ENCODE results near the gene DNAJB12.
A peak's percentile ranks its signal among the peaks of the same experiment; 100 is the strongest.
"Not testable (repeated sequence)": the region's sequence is repeated elsewhere in the genome, so short reads cannot be mapped to it uniquely, and the experiment has no call there.

Gene DNAJB12

GRCh38 chr10:72354356-72355213 lies at the start of gene DNAJB12:
DNAJB12 (minus strand) TSS chr10:72354919; CDS start chr10:72354897, 22 bp downstream.
- Mint-ChIP-seq H3K27me3 (no peaks in the 10 kb centered on the region), H3K36me3 (peaks cover 28% of the 10 kb centered on the region), H3K4me1 (peaks cover 43% of the 10 kb centered on the region), H3K27ac (peak within 1 kb of the TSS; percentile 98), H3K9me3 (no peaks in the 10 kb centered on the region), H3K4me3 (peak within 1 kb of the TSS; percentile 100)
- peak; percentile 94 for ATAC-seq

GRCh38 chr10:72395581-72395980 lies 40.9 kb upstream of the DNAJB12 start:
- not testable (repeated sequence) for H3K27me3 Mint-ChIP-seq, ATAC-seq, H3K27ac Mint-ChIP-seq, H3K4me1 Mint-ChIP-seq, H3K9me3 Mint-ChIP-seq, H3K4me3 Mint-ChIP-seq
- H3K36me3 Mint-ChIP-seq, result peaks cover 47% of the 10 kb centered on the region

GRCh38 chr10:72392571-72392970 lies 37.9 kb upstream of the DNAJB12 start:
- no peak for ATAC-seq
- Mint-ChIP-seq H3K4me3 (no peak overlapping the region), H3K4me1 (no peaks in the 10 kb centered on the region), H3K27ac (no peak overlapping the region), H3K9me3 (no peaks in the 10 kb centered on the region), H3K27me3 (no peaks in the 10 kb centered on the region), H3K36me3 (peaks cover 37% of the 10 kb centered on the region)

- Mint-ChIP-seq H3K27ac (no peak overlapping the region), H3K9me3 (no peaks in the 10 kb centered on the region), H3K4me1 (no peaks in the 10 kb centered on the region), H3K4me3 (no peak overlapping the region), H3K36me3 (peaks cover 19% of the 10 kb centered on the region), H3K27me3 (no peaks in the 10 kb centered on the region)
- no peak for ATAC-seq
Observed at GRCh38 chr10:72390764-72391163, 36.0 kb upstream of the DNAJB12 start.

- Mint-ChIP-seq H3K9me3 (no peaks in the 10 kb centered on the region), H3K36me3 (peaks cover 13% of the 10 kb centered on the region), H3K4me3 (no peak overlapping the region), H3K4me1 (no peaks in the 10 kb centered on the region), H3K27me3 (no peaks in the 10 kb centered on the region), H3K27ac (no peak overlapping the region)
- no peak for ATAC-seq
Observed at GRCh38 chr10:72389716-72390115, 35.0 kb upstream of the DNAJB12 start.

GRCh38 chr10:72389014-72389413 lies 34.3 kb upstream of the DNAJB12 start:
- no peaks in the 10 kb centered on the region for H3K9me3 Mint-ChIP-seq
- H3K4me1 Mint-ChIP-seq, result no peaks in the 10 kb centered on the region
- H3K4me3 Mint-ChIP-seq, result no peak overlapping the region
- ATAC-seq, result no peak
- H3K36me3 Mint-ChIP-seq, result peaks cover 13% of the 10 kb centered on the region
- no peaks in the 10 kb centered on the region for H3K27me3 Mint-ChIP-seq
- no peak overlapping the region for H3K27ac Mint-ChIP-seq

GRCh38 chr10:72388062-72388461 lies 33.3 kb upstream of the DNAJB12 start:
- Mint-ChIP-seq H3K9me3 (no peaks in the 10 kb centered on the region), H3K27ac (no peak overlapping the region), H3K4me3 (no peak overlapping the region), H3K36me3 (peaks cover 7% of the 10 kb centered on the region), H3K27me3 (no peaks in the 10 kb centered on the region), H3K4me1 (no peaks in the 10 kb centered on the region)
- no peak for ATAC-seq

- Mint-ChIP-seq H3K9me3 (no peaks in the 10 kb centered on the region), H3K27ac (no peak overlapping the region), H3K4me3 (no peak overlapping the region), H3K36me3 (no peaks in the 10 kb centered on the region), H3K27me3 (no peaks in the 10 kb centered on the region), H3K4me1 (no peaks in the 10 kb centered on the region)
- no peak for ATAC-seq
Observed at GRCh38 chr10:72386916-72387586, 32.3 kb upstream of the DNAJB12 start.

- H3K4me1 Mint-ChIP-seq, result no peaks in the 10 kb centered on the region
- H3K9me3 Mint-ChIP-seq, result no peaks in the 10 kb centered on the region
- H3K27me3 Mint-ChIP-seq, result no peaks in the 10 kb centered on the region
- H3K27ac Mint-ChIP-seq, result peak overlapping the region; percentile 1
- H3K36me3 Mint-ChIP-seq, result no peaks in the 10 kb centered on the region
- H3K4me3 Mint-ChIP-seq, result no peak overlapping the region
- no peak for ATAC-seq
Observed at GRCh38 chr10:72385724-72386123, 31.0 kb upstream of the DNAJB12 start.

- peak overlapping the region; percentile 1 for H3K27ac Mint-ChIP-seq
- not testable (repeated sequence) for H3K4me1 Mint-ChIP-seq, H3K27me3 Mint-ChIP-seq, ATAC-seq, H3K9me3 Mint-ChIP-seq, H3K4me3 Mint-ChIP-seq, H3K36me3 Mint-ChIP-seq
Observed at GRCh38 chr10:72384982-72385381, 30.3 kb upstream of the DNAJB12 start.

- H3K27ac Mint-ChIP-seq, result no peak overlapping the region
- no peak for ATAC-seq
- no peak overlapping the region for H3K4me3 Mint-ChIP-seq
- H3K9me3 Mint-ChIP-seq, result no peaks in the 10 kb centered on the region
- no peaks in the 10 kb centered on the region for H3K27me3 Mint-ChIP-seq
- H3K36me3 Mint-ChIP-seq, result peaks cover 13% of the 10 kb centered on the region
- H3K4me1 Mint-ChIP-seq, result no peaks in the 10 kb centered on the region
Observed at GRCh38 chr10:72379776-72380175, 25.1 kb upstream of the DNAJB12 start.

GRCh38 chr10:72379062-72379461 lies 24.3 kb upstream of the DNAJB12 start:
- no peak for ATAC-seq
- H3K4me1 Mint-ChIP-seq, result no peaks in the 10 kb centered on the region
- no peak overlapping the region for H3K27ac Mint-ChIP-seq
- H3K27me3 Mint-ChIP-seq, result no peaks in the 10 kb centered on the region
- no peaks in the 10 kb centered on the region for H3K9me3 Mint-ChIP-seq
- no peak overlapping the region for H3K4me3 Mint-ChIP-seq
- H3K36me3 Mint-ChIP-seq, result peaks cover 13% of the 10 kb centered on the region

GRCh38 chr10:72375585-72375984 lies 20.9 kb upstream of the DNAJB12 start:
- Mint-ChIP-seq H3K4me1 (no peaks in the 10 kb centered on the region), H3K9me3 (no peaks in the 10 kb centered on the region), H3K27ac (no peak overlapping the region), H3K4me3 (no peak overlapping the region), H3K27me3 (no peaks in the 10 kb centered on the region), H3K36me3 (peaks cover 13% of the 10 kb centered on the region)
- ATAC-seq, result peak; percentile 27

GRCh38 chr10:72375173-72375572 lies 20.5 kb upstream of the DNAJB12 start:
- Mint-ChIP-seq H3K27ac (no peak overlapping the region), H3K4me1 (no peaks in the 10 kb centered on the region), H3K4me3 (no peak overlapping the region), H3K9me3 (no peaks in the 10 kb centered on the region), H3K27me3 (no peaks in the 10 kb centered on the region), H3K36me3 (peaks cover 13% of the 10 kb centered on the region)
- ATAC-seq, result no peak

GRCh38 chr10:72370201-72370722 lies 15.5 kb upstream of the DNAJB12 start:
- Mint-ChIP-seq H3K36me3 (peaks cover 26% of the 10 kb centered on the region), H3K4me3 (no peak overlapping the region), H3K4me1 (no peaks in the 10 kb centered on the region), H3K27me3 (no peaks in the 10 kb centered on the region), H3K9me3 (no peaks in the 10 kb centered on the region), H3K27ac (no peak overlapping the region)
- no peak for ATAC-seq

Data from stimulated activated memory B cell treated with anti-CD40 and anti-IgM and Interleukin-4, amounts not matched to agents 10 μg/mL and 1 μg/mL and 100 μg/mL, for 72 hours (primary cell).